Sigmoid colon (tissue), 7 donors: ENCODE data around the gene PGAP6. TPM values are rescaled to one million over a fixed set of nuclear protein-coding genes. Genes with fewer than 3 reads are reported as not detected.
"Not testable (repeated sequence)": the region's sequence is repeated elsewhere in the genome, so short reads cannot be mapped to it uniquely, and the experiment has no call there.

Source experiments
- DNase-seq: peaks from one replicate; pipeline ENCODE4 v3.0.0-alpha.2; 2019
- H3K27ac ChIP-seq, 4 donors: fragments of 200-600 bp; sonication (generic); one replicate each; pipeline ENCODE4 v1.5.1; 2016 to 2019; ENCODE audit warnings: mild to moderate bottlenecking in 1 of 4
- H3K27me3 ChIP-seq, 3 donors: fragments of 200-600 bp; sonication (generic); one replicate each; pipeline ENCODE4 v1.5.1; 2019; ENCODE audit warnings: mild to moderate bottlenecking in 1 of 3
- H3K36me3 ChIP-seq, 4 donors: fragments of 200-600 bp; sonication (generic); one replicate each; pipeline ENCODE4 v1.5.1; 2016 to 2019
- H3K4me1 ChIP-seq, 4 donors: fragments of 200-600 bp; sonication (generic); one replicate each; pipeline ENCODE4 v1.5.1; 2017 to 2019
- H3K4me3 ChIP-seq, 4 donors: fragments of 200-600 bp; sonication (generic); one replicate each; pipeline ENCODE4 v1.5.1; 2017 to 2019; ENCODE audit warnings: mild to moderate bottlenecking in 2 of 4, moderate library complexity in 1 of 4
- H3K9me3 ChIP-seq, 4 donors: fragments of 200-600 bp in 3 of 4; sonication (generic) in 3 of 4; one replicate each; pipeline versions ENCODE4 v1.5.1 to v1.6.1; 2013 to 2019
- EP300 ChIP-seq, 4 donors: sonication (generic); formaldehyde crosslinking; IDR thresholded peaks; one replicate each; pipeline ENCODE4 v1.6.1; 2017; ENCODE audit warnings: antibody characterized with exemption in 4 of 4
- POLR2A ChIP-seq, 2 donors: fragments of 450-650 bp; IDR thresholded peaks; one replicate each; pipeline ENCODE4 v1.6.1; 2016; ENCODE audit warnings: antibody characterized with exemption in 2 of 2, mild to moderate bottlenecking in 2 of 2, moderate library complexity in 2 of 2
- POLR2AphosphoS5 ChIP-seq, 4 donors: sonication (generic); formaldehyde crosslinking; IDR thresholded peaks; one replicate each; pipeline ENCODE4 v1.6.1; 2017; ENCODE audit warnings: antibody characterized with exemption in 4 of 4
- WGBS, 2 donors: extraction: QIAGEN DNeasy Blood & Tissue Kit; methylation state at CpG; one replicate each; pipeline ENCODE4 v1.1.7; 2013; 5-methylcytosine and 5-hydroxymethylcytosine counted together
- intact Hi-C: fragments of 100-400 bp; cut with DNase I; formaldehyde crosslinking; loops from one replicate; pipeline ENCODE4 v1.15.1; 2023
- polyA plus RNA-seq, 3 donors: library from polyadenylated mRNA; stranded (reverse); fragments of 200-250 nt; gene quantifications; one replicate each; pipeline ENCODE4 v1.2.3, GENCODE V29; 2013
- total RNA-seq, 4 donors: library from RNA; depleted of rRNA; stranded (reverse); fragments of >200 nt; gene quantifications; one replicate each; pipeline ENCODE4 v1.1.0, GENCODE V29; 2016
- TF ChIP-seq, protein P1 (sequence below), 4 experiments: fragments of 450-650 bp in 3 of 4; fragments of 200-600 bp in 1 of 4; IDR thresholded peaks; one replicate each; pipeline ENCODE4 v1.5.1; 2016 to 2019; ENCODE audit warnings: antibody characterized with exemption in 4 of 4, mild to moderate bottlenecking in 3 of 4, moderate library complexity in 2 of 4
- donor health status: healthy with polysubstance abuse.
- donor health status: Bipolar disorder and iron deficiency.
- donor health status: healthy.

Gene PGAP6
- total and polyA plus RNA-seq, 7 donors = 20.7 to 109 (median 26.6) TPM

DNA sequence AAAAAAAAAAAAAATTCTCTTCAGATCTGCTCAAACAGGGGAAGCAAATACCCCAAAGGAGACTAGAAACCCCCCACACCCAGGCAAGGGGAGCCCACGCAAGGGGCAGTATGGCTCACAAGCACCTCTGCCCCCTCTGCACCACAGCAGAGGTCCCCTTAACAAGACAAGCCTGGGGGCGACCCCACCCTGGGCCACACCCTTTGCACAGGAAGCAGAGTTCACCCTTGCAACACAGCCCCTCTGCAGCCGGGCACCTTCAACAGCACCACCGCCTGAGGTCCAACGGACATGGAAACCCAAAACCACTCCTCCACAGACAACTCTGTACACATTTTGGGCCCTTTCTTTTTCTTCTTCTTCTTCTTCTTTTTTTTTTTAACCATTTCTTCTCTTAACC, 42.1 kb downstream of the PGAP6 start:
- no peak overlapping the region for H3K4me3 ChIP-seq
- H3K4me1 ChIP-seq = no peaks in the 10 kb centered on the region
- no peak for DNase-seq
- peaks cover 0 to 8% (median 2%) of the 10 kb centered on the region in 4 donors for H3K36me3 ChIP-seq
- H3K27me3 ChIP-seq = no peaks in the 10 kb centered on the region
- 30 to 42% methylated on average over 5 of the region's 5 CpGs for WGBS, 2 donors
- no peaks in the 10 kb centered on the region for H3K9me3 ChIP-seq
- intact Hi-C loops = no loop called here
- H3K27ac ChIP-seq = no peak overlapping the region
- TF ChIP-seq POLR2A (IDR thresholded peaks at IDR 0.05) (no peak), POLR2AphosphoS5 (IDR thresholded peaks at IDR 0.05) (no peak), EP300 (IDR thresholded peaks at IDR 0.05) (no peak)
- TF ChIP-seq, protein P1, sequence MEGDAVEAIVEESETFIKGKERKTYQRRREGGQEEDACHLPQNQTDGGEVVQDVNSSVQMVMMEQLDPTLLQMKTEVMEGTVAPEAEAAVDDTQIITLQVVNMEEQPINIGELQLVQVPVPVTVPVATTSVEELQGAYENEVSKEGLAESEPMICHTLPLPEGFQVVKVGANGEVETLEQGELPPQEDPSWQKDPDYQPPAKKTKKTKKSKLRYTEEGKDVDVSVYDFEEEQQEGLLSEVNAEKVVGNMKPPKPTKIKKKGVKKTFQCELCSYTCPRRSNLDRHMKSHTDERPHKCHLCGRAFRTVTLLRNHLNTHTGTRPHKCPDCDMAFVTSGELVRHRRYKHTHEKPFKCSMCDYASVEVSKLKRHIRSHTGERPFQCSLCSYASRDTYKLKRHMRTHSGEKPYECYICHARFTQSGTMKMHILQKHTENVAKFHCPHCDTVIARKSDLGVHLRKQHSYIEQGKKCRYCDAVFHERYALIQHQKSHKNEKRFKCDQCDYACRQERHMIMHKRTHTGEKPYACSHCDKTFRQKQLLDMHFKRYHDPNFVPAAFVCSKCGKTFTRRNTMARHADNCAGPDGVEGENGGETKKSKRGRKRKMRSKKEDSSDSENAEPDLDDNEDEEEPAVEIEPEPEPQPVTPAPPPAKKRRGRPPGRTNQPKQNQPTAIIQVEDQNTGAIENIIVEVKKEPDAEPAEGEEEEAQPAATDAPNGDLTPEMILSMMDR (IDR thresholded peaks at IDR 0.05) = no peak

DNA sequence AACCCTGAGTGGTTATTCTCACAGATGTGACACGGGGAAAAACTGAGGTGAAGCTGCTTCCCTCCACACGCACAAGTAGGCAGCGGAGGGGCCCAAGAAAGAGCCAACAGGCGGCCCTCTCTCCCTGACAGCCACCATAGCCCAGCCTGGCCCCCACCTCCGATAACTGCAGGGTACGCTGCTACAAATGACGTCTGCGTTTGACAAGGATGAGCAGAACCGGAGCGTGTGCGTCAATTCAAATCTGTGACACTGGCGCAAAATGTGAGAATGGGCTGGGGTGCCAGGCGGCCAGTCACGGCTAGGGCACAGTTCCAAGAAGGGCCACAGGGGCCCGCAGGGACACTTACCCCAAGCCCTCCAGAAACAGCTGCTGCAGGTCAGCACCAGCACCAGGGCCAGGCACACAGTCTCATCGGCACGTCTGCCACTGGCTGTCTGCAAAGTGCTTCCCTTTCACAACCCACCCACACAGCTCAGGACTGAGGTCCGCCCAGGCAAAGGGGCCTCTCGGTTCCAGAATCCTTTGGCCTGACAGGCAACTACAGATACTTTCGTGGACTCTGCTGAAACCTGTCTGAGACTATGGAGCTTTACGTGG, 43.7 kb downstream of the PGAP6 start:
- no peak overlapping the region for H3K4me3 ChIP-seq
- DNase-seq = no peak
- no peaks in the 10 kb centered on the region for H3K27me3 ChIP-seq
- no peak for TF ChIP-seq EP300 (IDR thresholded peaks at IDR 0.05)
- TF ChIP-seq, protein P1 (IDR thresholded peaks at IDR 0.05) = no peak
- no peak for TF ChIP-seq POLR2AphosphoS5 (IDR thresholded peaks at IDR 0.05)
- TF ChIP-seq POLR2A (IDR thresholded peaks at IDR 0.05) = no peak
- peaks cover 0 to 4% (median 0%) of the 10 kb centered on the region in 4 donors for H3K36me3 ChIP-seq
- H3K9me3 ChIP-seq = no peaks in the 10 kb centered on the region
- 83 to 87% methylated on average over 21 of the region's 21 CpGs for WGBS, 2 donors
- intact Hi-C loops = no loop called here
- H3K4me1 ChIP-seq = peaks cover 0 to 7% (median 0%) of the 10 kb centered on the region in 4 donors
- no peak overlapping the region for H3K27ac ChIP-seq

DNA sequence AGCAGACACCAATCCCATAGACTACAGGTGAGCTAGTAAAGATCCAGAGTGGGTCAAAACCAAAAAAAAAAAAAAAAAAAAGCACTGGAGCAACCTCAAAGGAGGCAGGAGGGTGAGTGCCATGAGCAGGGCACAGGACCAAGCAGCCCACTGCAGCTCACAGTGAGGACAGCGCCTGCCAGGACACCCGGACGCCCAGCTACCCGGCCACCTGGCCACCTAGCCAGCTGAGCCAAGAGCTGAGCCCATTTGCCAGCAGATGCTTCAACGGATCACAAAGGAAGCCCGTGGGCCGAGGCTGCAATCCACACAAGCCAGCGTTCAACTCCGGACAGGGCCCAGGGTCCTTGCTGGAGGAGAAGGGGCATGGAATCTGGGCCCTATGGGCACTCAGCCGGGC, 44.3 kb downstream of the PGAP6 start:
- Histone ChIP-seq H3K27me3 (no peaks in the 10 kb centered on the region), H3K9me3 (no peaks in the 10 kb centered on the region), H3K4me1 (peaks cover 0 to 7% (median 0%) of the 10 kb centered on the region in 4 donors), H3K27ac (no peak overlapping the region), H3K36me3 (peaks cover 0 to 4% (median 0%) of the 10 kb centered on the region in 4 donors), H3K4me3 (no peak overlapping the region)
- 70 to 88% methylated on average over 10 of the region's 10 CpGs for WGBS, 2 donors
- intact Hi-C loops = no loop called here
- TF ChIP-seq, protein P1 (IDR thresholded peaks at IDR 0.05) = no peak
- TF ChIP-seq EP300 (IDR thresholded peaks at IDR 0.05) = no peak
- no peak for TF ChIP-seq POLR2AphosphoS5 (IDR thresholded peaks at IDR 0.05)
- TF ChIP-seq POLR2A (IDR thresholded peaks at IDR 0.05) = no peak
- DNase-seq = no peak

DNA sequence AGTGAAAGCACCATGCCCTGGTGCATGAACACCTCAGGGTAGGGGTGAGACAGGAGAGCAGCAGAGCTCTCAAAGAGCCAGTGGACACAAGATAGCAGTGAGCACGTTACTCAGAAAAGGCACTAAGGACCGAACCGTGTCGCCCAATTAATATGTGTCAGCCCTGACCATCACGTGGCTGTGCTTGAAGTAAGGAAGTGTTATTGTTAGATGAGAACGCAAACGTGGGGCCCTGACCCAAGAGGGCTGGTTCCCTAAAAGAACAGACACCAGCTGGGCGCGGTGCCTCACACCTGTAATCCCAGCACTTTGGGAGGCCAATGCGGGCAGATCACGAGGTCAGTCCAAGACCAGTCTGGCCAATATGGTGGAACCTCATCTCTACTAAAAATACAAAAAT, 45.5 kb downstream of the PGAP6 start:
- WGBS, 2 donors = 80 to 92% methylated on average over 11 of the region's 11 CpGs
- Histone ChIP-seq H3K9me3 (no peaks in the 10 kb centered on the region), H3K36me3 (peaks cover 0 to 2% (median 0%) of the 10 kb centered on the region in 4 donors), H3K27ac (no peak overlapping the region), H3K4me3 (no peak overlapping the region), H3K27me3 (no peaks in the 10 kb centered on the region), H3K4me1 (peaks cover 0 to 7% (median 3%) of the 10 kb centered on the region in 4 donors)
- intact Hi-C loops = no loop called here
- DNase-seq = no peak
- TF ChIP-seq, protein P1 (IDR thresholded peaks at IDR 0.05) = no peak
- TF ChIP-seq POLR2A (IDR thresholded peaks at IDR 0.05) (no peak), POLR2AphosphoS5 (IDR thresholded peaks at IDR 0.05) (no peak), EP300 (IDR thresholded peaks at IDR 0.05) (no peak)

DNA sequence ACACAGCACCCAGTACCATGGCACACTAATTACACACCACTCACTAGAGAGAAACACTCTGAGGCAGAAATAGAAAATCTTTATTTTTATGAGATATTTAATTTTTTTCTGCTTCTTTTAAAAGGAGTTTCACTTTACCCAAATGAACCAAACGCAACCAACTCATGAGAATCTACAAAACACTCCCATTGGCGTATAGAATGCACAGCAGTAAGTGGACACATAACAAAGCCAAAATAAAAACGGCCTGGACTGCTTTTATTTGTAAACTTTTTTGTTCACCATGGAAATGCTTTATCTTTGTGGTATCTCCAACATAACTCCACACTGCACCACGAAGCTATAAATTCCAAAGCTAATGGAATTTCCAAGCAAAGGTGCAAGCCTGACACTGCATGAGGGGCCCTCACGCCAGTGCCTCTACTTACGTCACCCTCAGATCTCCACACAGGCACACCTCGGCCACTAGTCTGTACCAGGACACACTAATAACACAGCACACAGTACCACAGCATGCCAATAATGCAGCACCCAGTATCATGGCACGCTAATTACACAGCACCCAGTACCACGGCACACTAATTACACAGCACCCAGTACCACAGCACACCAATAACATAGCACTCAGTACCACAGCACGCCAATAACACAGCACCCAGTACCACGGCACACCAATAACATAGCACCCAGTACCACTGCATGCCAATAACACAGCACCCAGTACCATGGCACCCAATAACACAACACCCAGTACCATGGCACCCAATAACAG, 46.7 kb downstream of the PGAP6 start:
- intact Hi-C loops, H3K36me3 ChIP-seq: not testable (repeated sequence)
- peaks cover 0 to 12% (median 4%) of the 10 kb centered on the region in 4 donors for H3K4me1 ChIP-seq

DNA sequence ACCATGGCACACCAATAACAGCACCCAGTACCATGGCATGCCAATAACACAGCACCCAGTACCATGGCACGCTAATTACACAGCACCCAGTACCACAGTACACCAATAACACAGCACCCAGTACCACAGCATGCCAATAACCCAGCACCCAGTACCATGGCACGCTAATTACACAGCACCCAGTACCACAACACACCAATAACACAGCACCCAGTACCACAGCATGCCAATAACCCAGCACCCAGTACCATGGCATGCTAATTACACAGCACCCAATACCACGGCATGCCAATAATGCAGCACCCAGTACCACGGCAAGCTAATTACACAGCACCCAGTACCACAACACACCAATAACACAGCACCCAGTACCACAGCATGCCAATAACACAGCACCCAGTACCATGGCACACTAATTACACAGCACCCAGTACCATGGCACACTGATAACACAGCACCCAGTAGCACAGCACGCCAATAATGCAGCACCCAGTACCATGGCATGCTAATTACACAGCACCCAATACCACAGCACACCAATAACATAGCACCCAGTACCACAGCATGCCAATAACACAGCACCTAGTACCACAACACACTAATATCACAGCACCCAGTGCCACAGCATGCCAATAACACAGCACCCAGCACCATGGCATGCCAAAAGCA, 47.5 kb downstream of the PGAP6 start:
- H3K4me3 ChIP-seq, intact Hi-C loops, H3K27me3 ChIP-seq, H3K27ac ChIP-seq, H3K9me3 ChIP-seq, H3K36me3 ChIP-seq, DNase-seq: not testable (repeated sequence)
- peaks cover 0 to 12% (median 4%) of the 10 kb centered on the region in 4 donors for H3K4me1 ChIP-seq
- WGBS, 2 donors = 97% methylated on average over 5 of the region's 5 CpGs

More for the DNA sequence above, 46.7 kb downstream of the PGAP6 start:
- H3K27me3 ChIP-seq, H3K4me3 ChIP-seq, H3K27ac ChIP-seq, H3K9me3 ChIP-seq, DNase-seq: not testable (repeated sequence)
- WGBS, 2 donors = 84 to 90% methylated on average over 11 of the region's 11 CpGs
